ENCODE results near the gene ROM1. TPM values are rescaled to one million over a fixed set of nuclear protein-coding genes. Genes with fewer than 3 reads are reported as not detected.
A peak's percentile ranks its signal among the peaks of the same experiment; 100 is the strongest.

Gene ROM1
- total RNA-seq, 2 donors from 2014 or later = 0.71 to 1.3 TPM

DNA sequence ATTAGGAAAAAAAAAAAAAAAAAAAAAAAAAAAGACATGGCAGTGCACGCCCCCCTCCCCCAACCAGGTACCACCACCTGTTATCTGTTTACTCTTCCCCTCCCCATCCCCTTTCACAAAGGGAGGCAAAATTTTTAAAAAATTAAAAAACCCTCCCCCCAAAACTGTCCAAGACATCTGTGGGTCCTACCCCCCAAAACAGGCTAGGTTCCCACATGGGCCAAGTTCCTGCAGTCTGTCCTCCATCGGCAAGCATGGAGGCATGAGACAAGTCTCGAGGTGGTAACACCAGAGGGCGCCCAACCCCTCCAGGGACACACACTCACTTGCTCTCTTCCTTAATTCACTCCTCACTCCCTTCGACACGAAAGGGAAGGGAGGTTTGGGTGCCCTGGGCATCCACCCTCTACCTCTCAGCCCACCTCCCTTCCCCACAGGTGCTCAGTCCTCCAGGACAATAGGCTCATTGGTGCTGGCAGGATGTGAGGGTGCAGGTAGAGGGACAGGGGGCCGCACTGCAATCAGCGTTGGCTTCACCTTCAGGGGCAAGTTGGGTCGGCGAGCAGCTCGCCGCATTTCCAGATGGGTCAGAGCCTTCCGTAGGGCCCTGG is 19.5 kb upstream of the ROM1 start:
- H3K27ac ChIP-seq (ENCODE audit: low read depth, low read length) = no peak overlapping the region
- H3K27me3 ChIP-seq (ENCODE audit: control insufficient read depth, insufficient read depth, low read length, poor library complexity, severe bottlenecking) = no peaks in the 10 kb centered on the region
- peak; percentile 93 for DNase-seq
- peak; percentile 88 for TF ChIP-seq CTCF (conservative IDR thresholded peaks at IDR 0.05)
- WGBS, 2 experiments (ENCODE audit: insufficient coverage in 1 of 2, insufficient read length in 1 of 2) = 76% methylated on average over 9 to 13 of the region's 13 CpGs
- no peak overlapping the region for H3K4me3 ChIP-seq (ENCODE audit: low read length)
- H3K9me3 ChIP-seq (ENCODE audit: control insufficient read depth, low read length) = no peaks in the 10 kb centered on the region
- H3K36me3 ChIP-seq (ENCODE audit: control insufficient read depth, insufficient read depth, low read length) = peaks cover 64% of the 10 kb centered on the region
- H3K27me3 Mint-ChIP-seq (ENCODE audit: insufficient read depth) = no peaks in the 10 kb centered on the region
- H3K4me1 ChIP-seq (ENCODE audit: control insufficient read depth, insufficient read depth, low read length) = peaks cover 8% of the 10 kb centered on the region
- no peak overlapping the region for H3K4me3 Mint-ChIP-seq
- H3K36me3 Mint-ChIP-seq (ENCODE audit: low read depth) = peaks cover 60% of the 10 kb centered on the region
- H3K4me1 Mint-ChIP-seq = peaks cover 28% of the 10 kb centered on the region
- H3K27ac Mint-ChIP-seq = no peak overlapping the region
- no peak overlapping the region for H3K9ac ChIP-seq (ENCODE audit: extremely low read depth, low read length, poor library complexity, severe bottlenecking)
- H3K9me3 Mint-ChIP-seq = no peaks in the 10 kb centered on the region

DNA sequence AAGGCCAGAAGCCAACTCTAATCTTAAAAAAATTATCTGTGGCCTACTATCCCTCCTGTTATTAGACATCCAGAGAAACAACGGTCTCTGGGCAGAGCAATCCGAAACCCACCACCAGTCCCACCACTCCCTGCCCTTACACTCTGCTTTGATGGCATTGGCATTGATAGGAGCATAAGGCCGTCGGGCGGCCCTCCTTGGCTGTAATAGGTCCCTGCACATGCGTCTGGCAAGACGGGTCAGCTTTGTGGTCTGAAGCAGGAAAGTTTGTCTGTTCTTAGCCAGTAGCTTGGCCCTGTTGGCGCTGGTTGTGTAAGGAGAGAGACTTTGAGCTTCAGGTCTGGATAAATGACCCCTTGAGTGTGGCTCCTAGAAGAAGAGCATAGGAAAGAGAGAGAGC is 17.9 kb upstream of the ROM1 start:
- H3K4me3 Mint-ChIP-seq = no peak overlapping the region
- H3K9me3 Mint-ChIP-seq = no peaks in the 10 kb centered on the region
- peak; percentile 36 for DNase-seq
- Histone ChIP-seq H3K27ac (ENCODE audit: low read depth, low read length) (no peak overlapping the region), H3K4me3 (ENCODE audit: low read length) (no peak overlapping the region), H3K9ac (ENCODE audit: extremely low read depth, low read length, poor library complexity, severe bottlenecking) (no peak overlapping the region), H3K9me3 (ENCODE audit: control insufficient read depth, low read length) (no peaks in the 10 kb centered on the region), H3K36me3 (ENCODE audit: control insufficient read depth, insufficient read depth, low read length) (peaks cover 73% of the 10 kb centered on the region), H3K4me1 (ENCODE audit: control insufficient read depth, insufficient read depth, low read length) (peaks cover 10% of the 10 kb centered on the region), H3K27me3 (ENCODE audit: control insufficient read depth, insufficient read depth, low read length, poor library complexity, severe bottlenecking) (no peaks in the 10 kb centered on the region)
- peaks cover 43% of the 10 kb centered on the region for H3K4me1 Mint-ChIP-seq
- H3K36me3 Mint-ChIP-seq (ENCODE audit: low read depth) = peaks cover 70% of the 10 kb centered on the region
- TF ChIP-seq CTCF (conservative IDR thresholded peaks at IDR 0.05) = no peak
- no peak overlapping the region for H3K27ac Mint-ChIP-seq
- no peaks in the 10 kb centered on the region for H3K27me3 Mint-ChIP-seq (ENCODE audit: insufficient read depth)
- 91 to 98% methylated on average over 8 of the region's 8 CpGs for WGBS, 2 experiments (ENCODE audit: insufficient coverage in 1 of 2, insufficient read length in 1 of 2)

DNA sequence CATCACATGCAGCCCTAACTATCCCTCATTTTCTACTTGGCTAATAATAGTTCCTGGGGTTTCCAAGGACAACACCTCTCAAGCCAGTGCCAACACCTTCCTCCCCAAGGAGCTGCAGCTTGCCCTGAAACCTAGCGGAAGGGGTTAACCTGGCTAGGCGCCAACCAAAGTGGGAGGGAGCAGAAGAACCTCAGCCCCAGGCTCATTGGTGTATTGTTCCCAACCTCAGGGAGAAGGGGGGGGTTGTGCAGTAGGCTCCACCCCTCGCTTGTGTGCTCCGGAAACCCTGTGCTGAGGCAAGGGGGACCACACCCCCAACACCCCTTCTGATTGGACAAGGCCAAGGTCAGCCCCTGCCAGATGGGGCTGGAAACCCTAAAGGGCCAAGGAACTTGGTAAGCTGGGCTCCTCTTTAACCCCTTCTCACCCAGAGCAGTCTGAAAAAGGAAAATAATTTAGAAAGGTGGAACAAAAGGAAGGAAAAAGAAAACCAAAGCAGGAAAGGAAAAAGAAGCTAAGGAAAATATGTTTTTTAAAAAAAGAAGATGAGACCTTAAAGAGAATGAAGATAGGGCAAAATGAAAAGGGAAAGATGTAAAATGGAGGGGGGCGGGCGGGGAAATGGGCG is 13.9 kb upstream of the ROM1 start:
- H3K27me3 Mint-ChIP-seq (ENCODE audit: insufficient read depth) = peaks cover 19% of the 10 kb centered on the region
- WGBS, 2 experiments (ENCODE audit: insufficient coverage in 1 of 2, insufficient read length in 1 of 2) = 58 to 94% methylated on average over 3 to 7 of the region's 7 CpGs
- Histone ChIP-seq H3K4me1 (ENCODE audit: control insufficient read depth, insufficient read depth, low read length) (peaks cover 10% of the 10 kb centered on the region), H3K4me3 (ENCODE audit: low read length) (peak overlapping the region; percentile 96), H3K36me3 (ENCODE audit: control insufficient read depth, insufficient read depth, low read length) (peaks cover 56% of the 10 kb centered on the region), H3K27me3 (ENCODE audit: control insufficient read depth, insufficient read depth, low read length, poor library complexity, severe bottlenecking) (peaks cover 11% of the 10 kb centered on the region), H3K27ac (ENCODE audit: low read depth, low read length) (no peak overlapping the region), H3K9me3 (ENCODE audit: control insufficient read depth, low read length) (no peaks in the 10 kb centered on the region), H3K9ac (ENCODE audit: extremely low read depth, low read length, poor library complexity, severe bottlenecking) (no peak overlapping the region)
- peak overlapping the region; percentile 77 for H3K4me3 Mint-ChIP-seq
- no peaks in the 10 kb centered on the region for H3K9me3 Mint-ChIP-seq
- no peak for TF ChIP-seq CTCF (conservative IDR thresholded peaks at IDR 0.05)
- DNase-seq = peak; percentile 97
- peak overlapping the region; percentile 74 for H3K27ac Mint-ChIP-seq
- H3K36me3 Mint-ChIP-seq (ENCODE audit: low read depth) = peaks cover 65% of the 10 kb centered on the region
- peaks cover 44% of the 10 kb centered on the region for H3K4me1 Mint-ChIP-seq
